LoVo (cell line): ENCODE measurements around the gene CLMN.
"Not testable (repeated sequence)": the region's sequence is repeated elsewhere in the genome, so short reads cannot be mapped to it uniquely, and the experiment has no call there.

Experiments used
- DNase-seq: peaks from one replicate; pipeline ENCODE4 v3.0.0-alpha.2; 2016; ENCODE audit warnings: low spot score

CLMN gene

DNA sequence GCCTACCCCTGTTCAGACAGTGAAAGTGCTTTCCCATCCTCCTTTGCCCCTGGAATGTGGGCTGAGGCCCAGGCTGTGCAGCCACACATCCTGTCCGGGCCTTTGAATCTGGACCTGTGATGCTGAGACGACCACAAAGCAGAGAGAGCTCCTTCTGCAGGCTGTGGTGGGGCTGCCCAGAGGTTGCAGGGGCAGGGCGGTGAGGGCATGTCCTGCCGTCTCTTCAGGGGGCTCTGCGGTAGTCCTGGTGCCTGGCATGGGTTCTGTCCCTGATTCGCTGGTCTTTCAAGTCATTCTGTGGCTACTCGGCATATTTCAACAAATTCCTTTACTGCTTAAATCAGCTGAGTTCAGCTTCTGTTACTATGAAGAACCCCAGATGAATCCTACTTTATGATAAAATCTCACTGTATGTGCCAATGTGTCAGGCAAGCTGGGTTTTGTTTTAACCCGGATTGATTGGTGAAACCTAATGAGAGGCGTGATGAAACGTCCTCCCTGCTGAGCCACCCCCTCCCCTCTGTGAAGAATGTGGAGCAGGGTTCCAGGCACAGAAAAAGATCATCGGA, 99.0 kb downstream of the CLMN start:
- no peak for DNase-seq

GRCh38 chr14:95218472-95219193, 101.1 kb downstream of the CLMN start:
- DNase-seq = no peak

DNA sequence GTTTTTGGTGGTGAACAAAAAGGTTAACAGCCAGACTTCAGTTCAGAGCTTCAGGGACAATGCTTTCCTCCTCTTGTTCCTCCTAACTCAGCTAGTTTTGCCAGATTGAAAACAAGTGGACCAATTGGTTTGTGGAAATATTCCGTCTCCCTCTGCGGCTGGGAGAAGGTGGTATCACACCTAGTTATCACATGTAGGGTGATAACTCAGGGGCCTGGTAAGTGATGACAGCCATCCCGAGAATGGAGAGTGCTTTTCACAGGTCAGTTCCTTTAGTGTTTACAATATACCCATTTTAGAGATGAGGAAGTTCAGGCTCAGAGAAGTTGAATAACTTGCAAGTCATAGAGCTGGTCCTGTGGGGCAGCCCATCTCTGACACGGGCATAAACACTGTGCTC, 101.7 kb downstream of the CLMN start:
- no peak for DNase-seq

GRCh38 chr14:95217391-95217900, 102.3 kb downstream of the CLMN start:
- DNase-seq = no peak

DNA sequence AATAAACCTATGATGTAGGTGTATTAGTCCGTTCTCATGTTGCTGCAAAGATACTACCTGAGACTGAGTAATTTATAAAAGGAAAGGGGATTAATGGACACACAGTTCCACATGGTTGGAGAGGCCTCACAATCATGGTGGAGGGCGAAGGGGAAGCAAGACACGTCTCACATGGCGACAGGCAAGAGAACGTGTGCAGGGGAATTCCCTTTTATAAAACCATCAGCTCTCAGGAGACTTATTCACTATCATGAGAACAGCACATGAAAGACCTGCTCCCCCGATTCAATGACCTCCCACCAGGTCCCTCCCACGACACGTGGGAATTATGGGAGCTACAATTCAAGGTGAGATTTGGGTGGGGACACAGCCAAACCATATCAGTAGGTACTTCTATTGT, 103.7 kb downstream of the CLMN start:
- no peak for DNase-seq

- no peak for DNase-seq
These were observed 104.5 kb downstream of the CLMN start for GRCh38 chr14:95215094-95215725.

- DNase-seq = no peak
These were observed 105.9 kb downstream of the CLMN start for GRCh38 chr14:95213774-95214173.

DNA sequence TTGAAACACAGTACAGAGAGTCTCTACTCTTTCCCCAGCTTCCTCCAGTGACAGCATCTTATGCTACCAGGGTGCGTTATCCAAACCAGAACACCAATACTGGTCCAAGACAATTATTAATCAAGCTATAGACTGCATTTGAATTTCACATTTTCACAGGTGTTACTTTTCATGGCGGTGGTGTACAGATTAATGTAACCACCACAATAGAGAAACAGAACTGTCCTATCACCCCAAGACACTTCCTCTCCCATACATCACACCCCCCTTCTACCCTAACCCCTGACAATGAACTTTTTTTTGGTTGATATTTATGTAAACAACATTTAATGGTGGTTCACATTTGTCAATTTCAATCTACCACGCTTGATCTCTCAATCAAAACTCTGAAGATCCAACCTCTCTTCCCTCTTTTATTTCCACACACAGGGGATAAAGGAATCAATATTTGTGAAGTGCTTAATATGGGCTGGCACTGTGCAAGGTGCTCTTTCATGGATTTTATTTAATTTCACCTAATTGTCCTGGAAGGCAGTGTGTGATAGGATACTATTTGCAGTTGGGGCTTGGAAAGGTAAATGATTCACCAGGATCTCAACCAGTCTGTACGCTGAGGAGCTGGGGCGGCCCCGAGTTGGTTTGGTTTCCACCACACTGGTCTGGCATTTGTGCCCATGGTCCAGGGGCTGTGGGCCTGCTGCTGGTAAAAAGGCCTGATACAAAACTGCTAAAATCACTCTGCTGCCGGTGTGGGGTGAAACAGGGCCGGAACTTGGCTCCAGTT, 107.8 kb downstream of the CLMN start:
- DNase-seq = no peak

DNA sequence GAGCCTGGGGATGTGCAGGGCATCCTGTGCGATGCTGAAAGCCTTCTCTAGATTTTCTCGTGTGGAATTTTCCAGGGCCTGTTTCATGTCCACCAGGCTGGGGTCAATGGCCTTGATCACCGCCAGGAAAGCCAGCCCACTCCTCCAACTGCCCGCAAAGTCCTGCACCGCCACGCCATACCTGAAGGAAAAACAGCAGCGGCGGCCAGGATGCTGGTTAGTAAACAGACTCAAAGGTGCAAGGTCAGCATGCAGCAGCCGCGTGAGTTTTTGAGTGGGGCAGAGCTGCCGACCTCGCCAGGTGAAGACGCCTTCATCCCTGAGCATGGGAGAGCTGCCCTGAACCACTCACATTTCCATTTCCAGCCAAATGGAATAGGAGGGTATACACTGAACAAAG, 109.0 kb downstream of the CLMN start:
- DNase-seq = no peak

GRCh38 chr14:95208598-95208997, 111.1 kb downstream of the CLMN start:
- no peak for DNase-seq

DNA sequence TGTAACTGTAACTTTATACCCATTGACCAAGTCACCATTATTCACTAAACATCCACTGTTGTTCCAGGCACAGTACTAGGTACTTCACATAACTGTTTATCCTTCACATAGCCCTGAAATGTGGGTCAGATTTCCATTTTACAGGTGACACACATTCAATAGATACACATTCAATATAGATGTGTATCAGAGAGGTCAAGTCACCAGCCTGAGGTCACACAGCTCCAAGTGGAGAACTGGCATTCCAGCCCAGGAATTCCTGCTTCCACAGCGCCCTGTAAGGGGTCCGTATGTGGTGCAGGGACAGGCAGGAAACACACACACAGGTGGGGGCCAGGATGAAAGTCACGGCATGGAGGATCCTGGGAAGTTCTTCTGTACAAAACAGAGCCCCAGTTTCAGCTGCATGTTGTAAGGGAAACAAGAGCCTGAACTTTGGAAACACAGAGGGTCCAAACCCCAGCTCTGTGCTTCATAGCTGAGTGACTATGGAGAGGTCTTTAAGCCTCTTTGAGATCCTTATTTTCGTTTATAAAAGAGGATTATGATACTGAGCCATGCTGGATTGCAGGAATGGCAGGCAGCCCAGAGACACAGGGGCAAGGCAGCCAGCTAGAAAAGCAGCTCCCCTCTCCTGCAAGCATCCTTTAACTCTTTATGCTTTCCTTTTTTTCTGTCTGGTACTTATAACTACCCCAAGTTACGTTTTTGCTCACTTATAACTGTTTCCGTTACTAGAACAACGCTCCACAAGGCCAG, 112.1 kb downstream of the CLMN start:
- no peak for DNase-seq

- DNase-seq = no peak
These were observed 113.2 kb downstream of the CLMN start for GRCh38 chr14:95206534-95206933.

- DNase-seq = no peak
These were observed 115.0 kb downstream of the CLMN start for GRCh38 chr14:95204705-95205104.

DNA sequence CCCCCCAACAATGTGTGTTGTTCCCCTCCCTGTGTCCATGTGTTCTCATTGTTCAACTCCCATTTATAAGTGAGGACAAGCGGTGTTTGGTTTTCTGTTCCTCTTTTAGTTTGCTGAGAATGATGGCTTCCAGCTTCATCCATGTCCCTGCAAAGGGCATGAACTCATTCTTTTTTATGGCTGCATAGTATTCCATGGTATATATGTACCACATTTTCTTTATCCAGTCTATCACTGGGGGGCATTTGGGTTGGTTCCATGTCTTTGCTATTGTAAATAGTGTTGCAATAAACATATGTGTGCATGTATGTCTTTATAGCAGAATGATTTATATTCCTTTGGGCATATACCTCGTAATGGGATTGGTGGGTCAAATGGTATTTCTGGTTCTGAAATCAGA, 118.0 kb downstream of the CLMN start:
- not testable (repeated sequence) for DNase-seq

GRCh38 chr14:95200404-95200803, 119.3 kb downstream of the CLMN start:
- DNase-seq = no peak

DNA sequence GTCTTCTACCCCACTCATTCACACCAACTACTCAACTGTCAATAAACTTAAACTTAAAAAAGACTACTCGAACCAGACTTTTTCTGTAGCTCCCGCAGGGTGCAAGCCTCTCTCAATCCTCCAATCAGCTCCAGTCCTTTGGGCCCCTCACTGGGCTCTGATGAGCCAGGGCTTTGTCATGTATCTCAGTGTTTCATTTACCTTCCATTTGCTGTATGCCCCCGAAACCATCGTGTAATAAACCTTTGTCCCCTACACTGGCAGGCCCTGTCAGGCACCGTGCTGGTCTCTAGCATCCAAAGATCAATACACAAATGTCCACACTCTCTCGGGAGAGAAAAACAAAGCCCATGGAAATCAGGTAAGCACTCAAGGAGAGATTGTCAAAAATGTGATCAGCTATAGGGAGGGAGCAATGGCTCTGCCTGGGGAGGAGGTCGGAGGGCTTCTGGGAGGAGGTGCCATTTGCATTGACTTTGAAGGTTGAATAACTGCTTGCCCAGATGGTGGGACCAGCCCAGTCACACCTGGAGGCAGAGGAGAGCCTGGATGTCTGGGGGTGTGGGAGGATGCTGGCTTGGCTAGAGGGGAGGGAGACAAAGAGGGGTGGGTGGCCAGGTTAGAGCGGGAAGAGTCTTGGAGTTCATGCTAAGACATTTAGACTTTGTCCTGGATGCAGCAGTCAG, 120.3 kb downstream of the CLMN start:
- no peak for DNase-seq

DNA sequence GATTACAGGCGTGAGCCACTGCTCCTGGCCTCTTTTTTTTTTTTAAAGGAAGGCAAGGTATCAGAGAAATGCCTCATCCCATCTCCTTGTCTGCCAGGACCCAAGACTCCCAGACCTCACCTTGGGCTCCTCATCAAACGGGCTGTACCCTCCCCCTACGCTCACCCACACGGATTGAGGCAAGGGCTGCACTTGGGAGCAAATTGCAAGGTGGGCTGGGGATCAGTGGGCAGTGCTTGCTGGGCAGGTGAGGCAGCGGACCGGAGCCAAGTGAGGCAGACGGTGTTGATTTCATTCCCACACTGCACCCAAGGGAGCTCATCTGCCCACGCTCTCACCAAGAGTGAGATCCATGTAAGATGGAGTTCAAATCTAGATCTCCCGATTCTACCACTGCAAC, 121.4 kb downstream of the CLMN start:
- DNase-seq = no peak

- no peak for DNase-seq
These were observed 122.2 kb downstream of the CLMN start for GRCh38 chr14:95197551-95197950.

GRCh38 chr14:95196826-95197545, 122.7 kb downstream of the CLMN start:
- DNase-seq = no peak

- peak; percentile 4 for DNase-seq
These were observed 123.4 kb downstream of the CLMN start for GRCh38 chr14:95196268-95196667.

DNA sequence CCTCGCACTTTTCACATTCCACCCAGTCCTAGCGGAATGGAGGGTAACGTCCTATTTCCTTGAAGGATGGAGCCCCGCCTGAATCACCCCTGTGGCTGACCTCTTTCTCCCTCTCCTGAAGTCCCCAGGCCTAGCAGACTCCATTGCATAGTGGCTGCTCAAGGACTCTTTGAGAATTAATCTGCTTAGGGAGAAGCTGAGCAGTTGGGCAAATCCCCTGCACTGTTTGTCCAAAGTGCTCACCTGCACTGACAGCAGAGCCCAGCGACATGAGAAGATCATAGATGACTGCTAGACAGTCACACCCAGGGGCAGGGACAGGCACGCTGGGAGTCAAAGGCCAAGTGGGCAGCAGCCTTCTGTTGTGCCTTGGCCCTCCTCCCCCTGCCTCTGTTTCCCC, 124.7 kb downstream of the CLMN start:
- no peak for DNase-seq
